HEK293T (cell line): Measurements from ENCODE around the gene CD40.

Experiments used
- CTBP1 ChIP-seq: fragments of 450-650 bp; IDR thresholded peaks from 2 replicates; pipeline ENCODE4 v1.6.1; 2016; ENCODE audit warnings: borderline replicate concordance
- ELF4 ChIP-seq: fragments of 450-650 bp; IDR thresholded peaks from 2 replicates; pipeline ENCODE4 v1.6.1; 2017; ENCODE audit warnings: antibody characterized with exemption
- FOXK2 ChIP-seq: fragments of 450-650 bp; IDR thresholded peaks from 2 replicates; pipeline ENCODE4 v1.6.1; 2016; ENCODE audit warnings: mild to moderate bottlenecking
- FOXM1 ChIP-seq: fragments of 450-650 bp; IDR thresholded peaks from 2 replicates; pipeline ENCODE4 v1.6.1; 2017; ENCODE audit warnings: mild to moderate bottlenecking, borderline replicate concordance
- HDGF ChIP-seq: fragments of 450-650 bp; IDR thresholded peaks from 2 replicates; pipeline ENCODE4 v1.6.1; 2017; ENCODE audit warnings: antibody characterized with exemption, borderline replicate concordance
- L3MBTL2 ChIP-seq: fragments of 450-650 bp; conservative IDR thresholded peaks from 2 replicates; pipeline ENCODE4 v1.6.1; 2016; ENCODE audit warnings: mild to moderate bottlenecking
- PKNOX1 ChIP-seq: fragments of 450-650 bp; IDR thresholded peaks from 2 replicates; pipeline ENCODE4 v1.6.1; 2016
- SP1 ChIP-seq: fragments of 450-650 bp; IDR thresholded peaks from 2 replicates; pipeline ENCODE4 v1.6.1; 2017
- SUZ12 ChIP-seq: fragments of 450-650 bp; IDR thresholded peaks from 2 replicates; pipeline ENCODE4 v1.6.1; 2016; ENCODE audit warnings: mild to moderate bottlenecking

- TF ChIP-seq L3MBTL2 = no peak
- TF ChIP-seq FOXK2 = no peak
- no peak for TF ChIP-seq FOXM1
- no peak for TF ChIP-seq CTBP1
- no peak for TF ChIP-seq ELF4
- no peak for TF ChIP-seq SUZ12
- peak; percentile 50 for TF ChIP-seq PKNOX1
- TF ChIP-seq SP1 = no peak
- TF ChIP-seq HDGF = no peak
Observed at GRCh38 chr20:46087161-46087560, 31.0 kb upstream of the CD40 start.
